ENCODE data around the gene COMP.

COMP gene

DNA sequence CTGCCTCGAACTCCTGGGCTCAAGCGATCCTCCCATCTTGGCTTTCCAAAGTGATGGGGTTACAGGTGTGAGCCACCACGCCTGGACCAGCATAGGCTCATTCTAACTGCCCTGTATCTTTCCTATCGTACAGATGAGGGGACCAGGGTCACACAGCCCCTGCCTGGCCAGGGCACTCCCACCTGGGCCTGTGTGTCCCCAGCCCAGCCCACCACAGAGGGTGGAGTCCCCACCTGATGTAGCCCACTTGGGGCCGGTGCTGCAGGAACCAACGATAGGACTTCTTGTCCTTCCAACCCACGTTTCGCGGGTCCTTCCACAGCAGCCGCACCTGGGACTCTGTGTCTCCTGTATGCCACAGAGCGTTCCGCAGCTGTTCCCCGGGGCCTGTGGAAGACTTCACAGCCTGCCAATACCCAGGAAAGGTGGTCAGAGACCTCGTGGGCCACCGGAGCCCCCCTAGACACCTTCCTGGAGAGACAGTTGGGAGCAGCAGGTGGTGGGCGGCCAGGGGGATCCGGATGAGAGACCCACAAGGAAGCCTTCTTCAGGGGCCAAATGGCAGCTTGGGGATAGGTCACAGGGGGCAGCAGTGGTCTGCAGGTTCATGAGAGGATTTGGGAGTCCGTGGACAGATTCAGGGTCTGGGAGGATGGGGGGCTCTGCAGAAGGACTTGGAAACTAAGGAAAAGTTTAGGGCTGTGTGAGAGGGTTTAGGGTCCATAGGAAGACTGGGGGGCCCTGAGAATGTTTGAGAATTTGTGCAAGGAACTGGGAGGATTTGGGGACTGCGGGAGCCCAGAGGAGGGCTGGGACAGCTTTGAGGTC lies 6.9 kb downstream of the COMP start:
- DNase-seq (ENCODE audit: low read depth in 2 of 2): no peak

DNA sequence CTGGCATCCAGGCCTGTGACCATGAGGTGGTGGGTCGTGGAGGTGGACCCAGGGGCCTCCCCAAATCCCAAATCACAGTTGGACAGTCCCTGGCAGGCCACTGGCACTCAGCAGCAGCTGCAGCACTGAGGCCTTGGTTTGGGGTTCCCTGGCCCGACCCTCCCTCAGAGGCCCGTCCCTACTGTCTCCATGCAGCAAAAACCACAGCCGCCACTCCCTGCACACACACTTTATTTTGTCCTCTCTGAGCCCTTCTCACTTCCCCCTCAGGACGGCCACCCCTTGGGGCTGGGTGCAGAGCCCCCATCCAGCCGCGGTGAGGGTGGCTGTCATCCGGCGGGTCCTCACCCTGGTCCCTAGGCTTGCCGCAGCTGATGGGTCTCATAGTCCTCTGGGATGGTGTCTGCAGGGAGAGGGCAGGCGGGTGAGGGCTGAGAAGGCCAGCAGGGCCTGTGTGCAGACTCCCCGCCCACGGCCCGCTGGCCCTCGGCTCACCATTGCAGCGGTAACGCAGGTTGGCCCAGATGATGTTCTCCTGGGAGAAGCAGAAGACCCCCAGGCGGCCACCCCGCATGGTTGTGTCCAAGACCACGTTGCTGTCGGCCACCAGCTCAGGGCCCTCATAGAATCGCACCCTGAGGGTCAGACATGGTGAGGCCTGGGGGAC lies 8.4 kb downstream of the COMP start:
- DNase-seq (ENCODE audit: low read depth in 2 of 2): no peak

DNA sequence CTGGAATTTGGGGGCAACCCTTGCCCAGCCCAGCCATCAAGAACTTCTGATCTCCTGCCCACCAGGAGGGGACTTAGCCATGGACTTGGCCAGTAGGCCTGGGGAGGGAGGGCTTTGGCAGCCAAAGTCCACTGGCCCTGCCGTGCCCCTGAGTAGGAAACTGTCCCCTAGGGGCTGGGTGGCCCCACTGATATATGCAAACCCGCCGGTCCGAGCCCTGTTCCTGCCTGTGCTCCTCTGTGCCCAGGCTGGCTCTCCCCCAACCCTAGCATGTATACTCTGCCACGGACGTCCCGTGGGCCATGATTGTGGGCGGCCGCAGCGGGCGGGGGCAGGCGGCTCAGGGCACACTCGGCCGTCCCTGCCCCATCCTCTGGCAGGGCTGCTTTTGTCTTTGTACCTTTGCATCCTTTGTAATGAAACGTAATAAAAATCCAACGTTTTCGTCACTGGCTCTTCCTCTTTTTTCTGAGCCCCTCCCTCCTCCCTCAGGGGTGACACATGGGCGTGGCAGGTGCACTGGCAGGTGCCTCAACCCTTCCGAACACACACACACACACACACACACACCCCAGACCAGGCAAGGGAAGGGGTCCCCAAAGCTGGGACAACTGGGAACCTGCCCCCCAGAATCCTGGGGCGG lies 9.1 kb downstream of the COMP start:
- DNase-seq (ENCODE audit: low read depth in 2 of 2): no peak

DNA sequence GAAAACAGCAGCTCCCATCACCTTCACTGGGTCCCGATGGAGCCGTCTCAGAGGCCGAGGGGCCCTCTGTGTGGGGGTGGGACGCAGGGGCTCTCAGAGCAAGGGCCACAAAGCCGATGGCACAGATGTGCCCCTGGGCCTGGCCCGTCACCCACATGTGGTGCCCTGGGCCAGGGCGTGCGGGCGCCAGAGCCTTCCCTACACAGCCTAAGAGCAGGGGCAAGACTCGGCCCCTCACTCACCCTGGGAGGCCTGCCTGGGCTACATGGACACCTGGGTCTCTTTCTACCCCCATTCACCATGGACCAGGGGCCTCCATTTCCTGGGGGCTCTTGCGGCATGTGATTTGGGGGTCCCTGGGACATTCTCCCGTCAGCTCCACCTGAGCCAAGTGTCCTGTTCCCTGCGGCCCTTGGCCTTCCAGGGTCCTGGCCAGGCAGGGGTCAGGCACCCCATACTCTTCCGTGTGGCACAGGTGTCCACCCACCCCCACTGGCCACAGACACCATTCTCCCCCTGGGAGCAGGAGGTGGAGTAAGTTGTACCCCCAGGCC lies 10.0 kb downstream of the COMP start:
- no peak for DNase-seq (ENCODE audit: low read depth in 2 of 2)

DNA sequence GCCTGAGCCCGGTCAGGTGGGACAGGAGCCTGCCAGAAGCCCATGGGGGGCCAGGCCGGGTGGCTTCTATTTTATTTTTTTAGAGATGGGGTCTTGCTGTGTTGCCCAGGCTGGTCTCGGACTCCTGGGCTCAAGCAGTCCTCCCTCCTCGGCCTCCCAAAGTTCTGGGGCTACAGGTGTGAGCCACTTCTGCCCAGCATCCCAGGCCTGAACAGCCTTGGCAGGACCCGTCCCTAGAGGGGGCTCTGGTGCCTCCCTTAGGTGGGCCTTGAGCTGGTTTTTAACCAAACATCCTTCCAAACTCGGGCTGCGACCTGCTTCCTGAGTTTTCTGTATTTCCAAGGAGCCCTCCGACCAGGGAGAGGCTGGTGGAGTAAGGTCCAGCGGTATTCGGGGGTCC lies 10.5 kb downstream of the COMP start:
- no peak for DNase-seq (ENCODE audit: low read depth in 2 of 2)

DNA sequence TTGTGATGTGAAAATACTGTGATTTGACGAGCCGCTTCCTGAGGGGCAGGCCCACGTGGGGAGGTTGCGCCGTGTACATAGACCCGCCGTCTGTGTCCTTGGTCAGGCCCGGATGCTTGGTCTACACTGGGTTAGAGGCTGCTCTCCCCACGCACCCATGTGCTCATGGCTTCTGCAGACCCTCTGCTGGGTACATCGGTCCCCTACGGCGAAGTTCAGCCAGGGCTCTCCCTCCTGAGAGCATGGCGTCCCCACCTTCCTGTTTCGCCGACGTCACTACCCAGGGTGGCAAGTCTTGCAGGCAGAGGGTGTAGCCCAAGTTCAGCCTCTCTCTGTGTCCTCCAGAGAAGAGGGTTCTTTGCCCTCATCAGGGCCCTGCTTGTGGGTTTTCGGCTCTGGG lies 11.0 kb downstream of the COMP start:
- DNase-seq (ENCODE audit: low read depth in 2 of 2): no peak

DNA sequence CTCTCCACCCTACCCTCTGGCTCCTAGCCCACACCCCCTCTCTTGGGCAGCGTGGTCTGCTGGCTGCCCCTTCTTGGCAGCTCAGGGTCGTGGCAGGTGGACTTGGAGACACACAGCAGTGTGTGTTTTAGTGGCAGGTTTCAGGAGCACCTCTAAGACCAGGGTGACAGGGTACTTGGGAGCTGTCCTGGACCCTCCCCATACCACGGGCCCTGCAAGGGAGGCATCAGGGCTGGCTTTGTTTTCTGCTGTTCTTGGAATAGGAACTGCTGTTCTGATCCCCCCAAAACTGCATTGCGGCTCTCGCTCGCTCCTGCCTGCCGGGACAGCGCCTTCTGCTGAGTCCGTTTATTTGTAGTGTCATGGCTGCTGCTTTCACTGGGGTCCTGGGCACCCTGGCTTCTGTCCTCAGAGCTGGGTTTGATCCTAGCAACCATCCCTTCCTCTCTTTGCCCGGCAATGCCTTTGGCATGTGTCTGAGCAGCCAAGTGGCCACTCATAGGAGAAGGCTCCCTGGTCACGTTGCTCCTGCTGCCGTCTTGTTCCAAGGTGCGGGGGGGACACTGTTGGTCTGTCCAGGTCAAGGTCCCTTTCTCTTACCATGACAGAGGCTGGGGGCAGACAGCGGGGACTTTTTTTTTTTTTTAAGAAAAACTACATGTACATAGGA lies 12.1 kb downstream of the COMP start:
- no peak for DNase-seq (ENCODE audit: low read depth in 2 of 2)

DNA sequence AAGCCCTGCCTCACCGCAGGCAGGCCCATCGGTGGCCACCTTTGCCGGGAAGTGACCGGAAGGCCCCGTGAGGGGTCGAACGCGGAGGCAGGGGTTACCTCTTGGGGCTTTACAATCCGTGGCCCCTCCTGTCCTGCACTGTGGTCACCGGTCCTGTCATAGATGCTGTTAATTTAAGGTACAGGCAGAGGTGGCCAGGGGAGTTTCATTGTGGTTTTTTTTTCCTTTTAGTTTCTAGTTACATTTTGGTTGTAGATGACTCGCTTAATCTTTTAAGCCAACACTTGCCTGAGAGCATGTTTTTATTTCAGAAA lies 13.1 kb downstream of the COMP start:
- DNase-seq (ENCODE audit: low read depth in 2 of 2): no peak

DNA sequence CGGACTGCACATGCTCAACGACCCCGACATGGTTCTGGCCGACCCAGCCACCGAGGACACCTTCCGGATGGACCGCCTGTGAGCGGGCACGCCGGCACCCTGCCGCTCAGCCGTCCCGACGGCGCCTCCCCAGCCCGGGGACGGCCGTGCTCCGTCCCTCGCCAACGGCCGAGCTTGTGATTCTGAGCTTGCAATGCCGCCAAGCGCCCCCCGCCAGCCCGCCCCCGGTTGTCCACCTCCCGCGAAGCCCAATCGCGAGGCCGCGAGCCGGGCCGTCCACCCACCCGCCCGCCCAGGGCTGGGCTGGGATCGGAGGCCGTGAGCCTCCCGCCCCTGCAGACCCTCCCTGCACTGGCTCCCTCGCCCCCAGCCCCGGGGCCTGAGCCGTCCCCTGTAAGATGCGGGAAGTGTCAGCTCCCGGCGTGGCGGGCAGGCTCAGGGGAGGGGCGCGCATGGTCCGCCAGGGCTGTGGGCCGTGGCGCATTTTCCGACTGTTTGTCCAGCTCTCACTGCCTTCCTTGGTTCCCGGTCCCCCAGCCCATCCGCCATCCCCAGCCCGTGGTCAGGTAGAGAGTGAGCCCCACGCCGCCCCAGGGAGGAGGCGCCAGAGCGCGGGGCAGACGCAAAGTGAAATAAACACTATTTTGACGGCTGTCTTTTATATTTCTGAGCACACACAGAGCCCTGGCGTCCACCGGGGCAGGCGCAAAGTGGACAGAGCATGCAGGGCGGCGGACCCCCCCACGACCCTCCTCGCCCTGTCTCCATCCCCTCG lies 13.6 kb downstream of the COMP start:
- no peak for DNase-seq (ENCODE audit: low read depth in 2 of 2)

DNA sequence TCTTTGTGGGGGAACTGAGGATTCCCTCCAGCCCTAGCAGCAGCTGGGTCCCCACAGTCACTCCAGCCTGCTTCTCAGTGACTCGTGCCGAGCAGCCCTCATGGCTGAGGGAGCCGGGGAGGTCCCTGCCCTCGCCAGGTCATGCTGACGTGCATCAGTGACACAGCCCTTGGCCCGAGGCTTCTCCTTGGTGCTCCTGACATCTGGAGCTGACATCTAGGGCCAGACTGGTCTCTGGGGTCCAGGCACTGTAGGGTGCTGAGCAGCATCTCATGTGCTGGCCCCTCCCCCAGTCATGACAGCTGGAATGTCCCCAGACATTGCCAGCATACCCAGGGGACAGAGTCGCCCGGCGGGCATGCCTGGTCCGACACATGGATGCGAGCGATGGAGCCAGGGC lies 14.4 kb downstream of the COMP start:
- DNase-seq (ENCODE audit: low read depth in 2 of 2): no peak

DNA sequence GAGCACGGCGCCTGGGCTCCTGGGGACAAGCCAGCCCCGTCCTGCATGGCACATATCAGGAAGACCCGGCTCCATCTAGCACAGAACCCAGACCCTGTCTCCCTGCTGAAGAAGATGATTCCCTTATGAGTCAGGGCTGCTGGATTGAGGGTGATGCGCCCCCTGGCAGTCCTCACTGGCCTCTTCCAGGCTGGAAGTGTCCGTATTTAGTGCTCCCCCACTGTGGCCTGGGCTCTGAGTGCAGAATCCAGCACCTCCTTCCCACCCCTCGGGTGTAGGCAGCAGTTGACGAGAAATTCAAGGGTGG lies 14.9 kb downstream of the COMP start:
- no peak for DNase-seq (ENCODE audit: low read depth in 2 of 2)

DNA sequence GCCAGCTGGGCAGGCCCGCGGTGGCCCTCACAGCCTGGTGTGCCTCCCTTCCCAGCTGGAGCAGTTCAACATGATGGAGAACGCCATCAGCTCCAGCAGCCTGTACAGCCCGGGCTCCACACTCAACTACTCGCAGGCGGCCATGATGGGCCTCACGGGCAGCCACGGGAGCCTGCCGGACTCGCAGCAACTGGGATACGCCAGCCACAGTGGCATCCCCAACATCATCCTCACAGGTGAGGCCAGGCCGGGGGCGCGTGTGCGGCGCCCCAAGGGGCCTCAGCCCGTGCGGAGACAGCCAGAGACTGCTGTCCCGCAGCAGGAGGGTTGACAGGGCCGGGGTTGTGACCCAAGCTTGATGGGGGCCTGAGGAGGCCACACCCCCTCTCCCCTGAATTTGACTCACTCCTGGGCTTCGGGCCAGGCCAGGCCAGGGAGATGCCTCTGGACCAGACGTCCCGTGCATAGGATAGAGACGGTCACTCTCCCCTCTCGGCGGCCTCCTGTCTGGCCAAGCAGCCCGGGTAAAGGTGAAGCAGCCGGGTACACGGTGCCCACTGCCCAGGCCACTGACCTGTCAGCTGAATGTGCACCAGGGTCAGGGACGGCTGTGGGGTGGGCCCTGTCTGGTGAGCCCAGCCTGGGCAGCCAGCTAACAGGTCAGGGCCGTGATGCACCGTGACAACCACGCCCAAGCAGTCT lies 15.4 kb downstream of the COMP start:
- DNase-seq (ENCODE audit: low read depth in 2 of 2): no peak

DNA sequence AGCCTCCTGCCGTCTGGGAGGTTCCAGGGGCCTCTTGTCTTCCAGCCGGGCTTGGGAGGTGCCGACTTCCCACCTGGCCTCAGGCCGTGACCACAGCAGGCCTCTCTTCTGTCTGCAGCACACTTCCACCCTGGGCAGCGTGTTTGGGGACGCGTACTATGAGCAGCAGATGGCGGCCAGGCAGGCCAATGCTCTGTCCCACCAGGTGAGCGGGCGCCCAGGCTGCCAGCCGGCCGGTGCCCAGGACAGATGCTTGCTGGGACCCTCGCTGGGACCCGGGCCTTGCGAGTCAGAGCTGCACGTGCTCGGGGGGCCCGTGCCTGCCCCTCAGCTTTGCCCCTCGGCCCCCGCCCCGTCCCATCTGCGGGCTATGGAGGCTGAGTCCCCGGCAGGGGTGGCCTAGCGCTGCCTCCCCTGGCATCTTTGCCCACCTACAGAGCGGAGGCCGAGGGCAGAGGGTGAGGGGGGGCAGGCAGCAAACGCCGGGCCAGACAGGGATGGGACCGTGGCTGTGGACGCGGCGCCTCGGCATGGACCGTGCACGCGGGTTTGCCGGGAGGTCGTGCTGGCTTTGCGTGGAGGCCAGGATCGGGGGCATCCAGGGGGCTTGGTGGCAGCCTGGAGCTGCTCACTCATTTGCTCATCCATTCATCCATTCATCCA lies 16.2 kb downstream of the COMP start:
- DNase-seq (ENCODE audit: low read depth in 2 of 2): no peak

DNA sequence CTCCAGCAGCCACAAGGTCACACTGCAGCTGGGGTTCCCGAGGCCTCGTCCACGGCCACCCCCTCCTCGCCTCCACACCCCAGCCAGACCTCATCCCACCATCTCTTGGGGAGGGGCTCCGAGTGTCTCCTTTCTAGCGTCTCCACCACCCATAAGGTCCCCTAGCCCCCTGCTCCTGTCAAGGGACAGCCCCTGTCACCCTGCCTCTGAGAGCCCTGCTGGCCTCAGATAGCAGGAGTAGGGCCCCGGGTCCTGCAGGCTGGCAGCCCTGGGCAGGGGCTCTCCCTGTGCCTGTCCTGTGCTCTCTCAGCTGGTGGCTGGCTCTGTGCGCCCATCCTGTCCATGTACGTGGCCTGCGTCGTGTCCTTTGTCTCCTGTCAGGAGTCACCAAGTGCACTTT lies 17.0 kb downstream of the COMP start:
- no peak for DNase-seq (ENCODE audit: low read depth in 2 of 2)

DNA sequence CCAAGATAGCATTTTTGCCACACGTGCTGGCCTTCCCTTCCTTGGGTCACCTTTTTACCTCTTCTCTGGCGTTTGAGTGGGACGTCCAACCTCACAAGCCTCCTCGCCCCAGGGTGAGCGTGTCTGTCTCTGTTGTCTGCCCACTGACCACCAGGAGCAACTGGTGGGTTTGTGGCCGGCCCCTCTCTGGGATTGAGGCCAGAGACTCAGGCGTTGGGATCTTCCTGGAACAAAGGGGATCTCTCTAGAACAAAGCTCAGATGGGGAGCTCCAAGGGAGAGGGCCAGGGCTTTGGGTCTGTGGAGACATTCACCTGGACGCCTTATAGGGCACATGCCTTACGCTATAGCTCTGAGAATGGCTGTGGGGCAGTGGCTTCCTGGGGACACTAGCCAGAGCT lies 17.4 kb downstream of the COMP start:
- DNase-seq (ENCODE audit: low read depth in 2 of 2): no peak

DNA sequence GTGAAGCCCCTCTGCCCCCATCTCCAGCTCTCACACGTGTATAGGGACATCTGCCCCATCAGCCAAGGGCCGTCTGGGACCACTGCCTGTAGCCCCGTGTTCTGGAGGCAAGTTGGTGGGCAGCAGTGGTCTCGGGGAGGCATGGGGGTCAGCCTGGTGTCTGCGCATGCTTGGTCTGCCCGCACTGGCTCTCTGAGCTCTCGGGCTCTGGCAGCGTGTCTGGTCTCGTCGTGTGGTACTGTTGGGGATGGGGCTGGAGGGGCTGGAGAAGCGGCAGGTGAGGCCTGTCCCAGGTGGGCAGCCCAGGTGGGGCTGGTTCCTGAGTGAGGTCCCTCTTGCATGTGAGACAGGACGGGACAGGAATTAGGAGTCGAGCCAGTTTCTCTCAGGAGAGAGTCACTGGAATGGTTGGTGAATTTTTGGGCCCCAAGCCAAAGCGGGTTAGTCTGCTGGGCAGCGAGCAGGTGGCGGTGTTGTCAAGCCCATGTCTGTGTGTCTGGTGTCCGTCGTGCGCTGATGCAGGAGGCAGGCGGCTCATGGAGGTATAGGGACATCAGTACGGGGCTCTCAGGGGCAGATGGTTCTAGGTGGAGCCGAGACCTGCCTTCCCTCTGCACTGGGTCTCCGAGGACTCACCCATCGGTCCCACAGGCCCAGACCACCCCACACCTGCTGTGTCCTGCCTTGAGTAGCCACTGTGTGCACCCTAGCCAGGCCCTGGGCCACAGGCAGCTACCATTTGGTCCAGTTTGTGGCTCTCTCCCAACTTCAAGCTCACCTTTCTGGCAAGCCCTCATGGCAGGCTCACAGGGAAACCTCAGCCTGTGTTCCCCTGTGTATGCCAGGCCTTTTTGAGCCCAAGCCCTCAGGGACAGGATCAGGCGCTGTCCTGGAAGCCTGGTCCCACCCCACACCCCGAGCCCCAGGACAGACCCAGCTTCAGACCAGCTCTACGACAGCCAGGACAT lies 18.2 kb downstream of the COMP start:
- DNase-seq (ENCODE audit: low read depth in 2 of 2): no peak

DNA sequence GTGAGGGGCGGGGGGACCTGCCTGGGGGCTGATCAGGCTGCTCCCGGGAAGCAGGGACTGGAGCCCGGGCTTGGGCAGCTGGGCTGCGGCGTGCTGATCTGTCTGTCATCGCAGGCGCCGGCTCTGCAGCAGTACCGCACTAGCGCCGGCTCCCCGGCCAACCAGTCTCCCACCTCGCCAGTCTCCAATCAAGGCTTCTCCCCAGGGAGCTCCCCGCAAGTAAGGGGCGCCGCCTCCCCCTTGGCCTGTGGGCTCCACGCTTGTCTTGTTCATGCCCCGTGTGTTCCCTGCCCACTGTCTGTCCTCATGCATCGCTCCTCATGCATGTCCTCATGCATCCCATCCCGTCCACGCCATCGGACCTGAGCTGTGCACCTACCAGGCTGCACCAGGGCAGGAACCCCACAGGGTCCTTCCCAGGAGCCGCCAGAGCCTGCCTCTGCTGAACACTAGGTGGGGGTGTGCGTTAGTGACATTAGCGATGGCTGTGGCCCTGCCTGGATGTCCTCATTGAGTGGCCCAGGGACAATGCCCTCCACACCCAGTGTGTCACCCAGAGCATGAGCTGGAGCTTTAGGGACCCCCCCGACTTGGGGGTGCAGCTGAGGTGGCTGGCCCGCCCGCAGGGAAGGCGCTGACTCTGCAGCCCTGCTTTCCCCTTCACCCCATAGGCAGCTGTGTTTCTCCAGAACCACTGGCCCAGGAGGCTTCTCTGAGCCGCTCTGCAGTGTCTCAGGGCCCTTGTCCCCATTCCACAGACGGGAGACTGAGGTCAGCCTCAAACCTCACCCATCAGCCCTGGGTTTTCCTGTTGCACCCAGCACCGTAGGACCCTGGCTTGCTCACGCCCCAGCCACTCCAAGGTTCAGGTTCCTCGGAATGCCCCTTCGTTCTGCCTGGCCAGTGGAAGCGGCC lies 19.5 kb downstream of the COMP start:
- no peak for DNase-seq (ENCODE audit: low read depth in 2 of 2)

DNA sequence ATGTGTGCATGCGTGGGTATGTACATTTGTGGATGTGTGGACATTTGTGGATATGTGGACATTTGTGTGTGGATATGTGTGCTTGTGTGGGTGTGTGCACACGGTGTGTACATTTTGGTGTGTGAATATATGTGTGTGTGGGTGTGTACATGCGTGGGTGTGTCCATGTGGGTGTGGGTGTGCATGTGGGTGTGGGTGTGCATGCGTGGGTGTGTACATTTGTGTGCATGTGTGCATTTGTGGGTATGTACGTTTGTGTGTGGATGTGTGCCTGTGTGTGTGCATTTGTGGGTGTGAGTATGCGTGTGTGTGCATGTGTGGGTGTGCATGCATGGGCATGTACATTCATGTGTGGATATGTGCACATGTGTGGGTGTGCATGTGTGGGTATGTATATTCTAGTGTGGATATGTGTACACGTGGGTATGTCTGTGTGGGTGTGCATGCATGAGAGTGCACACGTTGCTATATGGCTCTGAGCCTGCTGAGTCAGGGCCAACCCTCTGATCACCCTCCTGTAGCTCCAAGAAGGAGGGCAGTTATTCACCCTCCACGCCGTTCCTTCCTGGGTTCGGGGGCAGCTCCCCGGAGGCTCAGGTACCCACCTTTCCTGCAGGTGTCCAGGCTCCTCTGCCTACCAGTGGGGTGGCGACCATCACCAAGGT lies 20.3 kb downstream of the COMP start:
- DNase-seq (ENCODE audit: low read depth in 2 of 2): no peak
